ENCODE data around the gene ARFGEF3.

The ARFGEF3 gene

GRCh38 chr6:138218449-138218848 is 56.7 kb downstream of the ARFGEF3 start, which contains the start of gene PBOV1:
TSS of gene PBOV1 (minus strand) at chr6:138218491. CDS start at chr6:138218395, 96 bp downstream.
- H3K9me3 ChIP-seq (ENCODE audit: insufficient read depth, low read length) = no peaks in the 10 kb centered on the region
- H4K20me1 ChIP-seq (ENCODE audit: insufficient read depth, low read length) = no peaks in the 10 kb centered on the region
- no peak within 1 kb of the TSS for H3K27ac ChIP-seq (ENCODE audit: low read length)
- H3K4me2 ChIP-seq (ENCODE audit: low read length) = no peak within 1 kb of the TSS
- H3K36me3 ChIP-seq (replicated peaks; ENCODE audit: low read depth, low read length) = no peaks in the 10 kb centered on the region
- H3K27me3 ChIP-seq (ENCODE audit: low read depth, low read length) = peaks cover 6% of the 10 kb centered on the region
- H2AFZ ChIP-seq (ENCODE audit: low read depth, low read length) = no peak within 1 kb of the TSS
- no peak for TF ChIP-seq EZH2phosphoT487 (IDR thresholded peaks at IDR 0.05; ENCODE audit: low read depth)
- TF ChIP-seq CTCF (IDR thresholded peaks at IDR 0.05; ENCODE audit: low read depth, low read length) = no peak
- no peak within 1 kb of the TSS for H3K4me3 ChIP-seq (ENCODE audit: low read length)
- H3K9ac ChIP-seq (ENCODE audit: low read length) = no peak within 1 kb of the TSS
- no peaks in the 10 kb centered on the region for H3K4me1 ChIP-seq (ENCODE audit: low read length)
- H3K79me2 ChIP-seq (ENCODE audit: low read length) = no peaks in the 10 kb centered on the region

- Histone ChIP-seq H3K9ac (ENCODE audit: low read length) (no peak overlapping the region), H3K27ac (ENCODE audit: low read length) (no peak overlapping the region), H3K27me3 (ENCODE audit: low read depth, low read length) (peaks cover 6% of the 10 kb centered on the region), H3K4me3 (ENCODE audit: low read length) (no peak overlapping the region), H3K79me2 (ENCODE audit: low read length) (no peaks in the 10 kb centered on the region), H3K9me3 (ENCODE audit: insufficient read depth, low read length) (no peaks in the 10 kb centered on the region), H4K20me1 (ENCODE audit: insufficient read depth, low read length) (no peaks in the 10 kb centered on the region), H3K4me2 (ENCODE audit: low read length) (no peak overlapping the region), H2AFZ (ENCODE audit: low read depth, low read length) (no peak overlapping the region), H3K36me3 (replicated peaks; ENCODE audit: low read depth, low read length) (no peaks in the 10 kb centered on the region), H3K4me1 (ENCODE audit: low read length) (no peaks in the 10 kb centered on the region)
- TF ChIP-seq CTCF (IDR thresholded peaks at IDR 0.05; ENCODE audit: low read depth, low read length) (no peak), EZH2phosphoT487 (IDR thresholded peaks at IDR 0.05; ENCODE audit: low read depth) (no peak)
Measured at GRCh38 chr6:138219398-138219797, 57.7 kb downstream of the ARFGEF3 start.

GRCh38 chr6:138219901-138220300 is 58.2 kb downstream of the ARFGEF3 start:
- H3K79me2 ChIP-seq (ENCODE audit: low read length) = no peaks in the 10 kb centered on the region
- TF ChIP-seq CTCF (IDR thresholded peaks at IDR 0.05; ENCODE audit: low read depth, low read length) (no peak), EZH2phosphoT487 (IDR thresholded peaks at IDR 0.05; ENCODE audit: low read depth) (no peak)
- no peaks in the 10 kb centered on the region for H4K20me1 ChIP-seq (ENCODE audit: insufficient read depth, low read length)
- H3K27ac ChIP-seq (ENCODE audit: low read length) = no peak overlapping the region
- H3K9me3 ChIP-seq (ENCODE audit: insufficient read depth, low read length) = no peaks in the 10 kb centered on the region
- no peak overlapping the region for H3K9ac ChIP-seq (ENCODE audit: low read length)
- no peaks in the 10 kb centered on the region for H3K36me3 ChIP-seq (replicated peaks; ENCODE audit: low read depth, low read length)
- H3K27me3 ChIP-seq (ENCODE audit: low read depth, low read length) = peaks cover 6% of the 10 kb centered on the region
- no peak overlapping the region for H2AFZ ChIP-seq (ENCODE audit: low read depth, low read length)
- H3K4me3 ChIP-seq (ENCODE audit: low read length) = no peak overlapping the region
- no peak overlapping the region for H3K4me2 ChIP-seq (ENCODE audit: low read length)
- no peaks in the 10 kb centered on the region for H3K4me1 ChIP-seq (ENCODE audit: low read length)

- Histone ChIP-seq H4K20me1 (ENCODE audit: insufficient read depth, low read length) (no peaks in the 10 kb centered on the region), H3K27me3 (ENCODE audit: low read depth, low read length) (peaks cover 19% of the 10 kb centered on the region), H3K36me3 (replicated peaks; ENCODE audit: low read depth, low read length) (no peaks in the 10 kb centered on the region), H3K4me1 (ENCODE audit: low read length) (no peaks in the 10 kb centered on the region), H2AFZ (ENCODE audit: low read depth, low read length) (no peak overlapping the region), H3K4me2 (ENCODE audit: low read length) (no peak overlapping the region), H3K9ac (ENCODE audit: low read length) (no peak overlapping the region), H3K79me2 (ENCODE audit: low read length) (no peaks in the 10 kb centered on the region), H3K9me3 (ENCODE audit: insufficient read depth, low read length) (no peaks in the 10 kb centered on the region), H3K4me3 (ENCODE audit: low read length) (no peak overlapping the region), H3K27ac (ENCODE audit: low read length) (no peak overlapping the region)
- TF ChIP-seq EZH2phosphoT487 (IDR thresholded peaks at IDR 0.05; ENCODE audit: low read depth) (no peak), CTCF (IDR thresholded peaks at IDR 0.05; ENCODE audit: low read depth, low read length) (no peak)
Measured at GRCh38 chr6:138222901-138223546, 61.3 kb downstream of the ARFGEF3 start.
